Ovary (tissue), 3 donors: ENCODE data around the gene TTLL5.

Experiments used
- CTCF ChIP-seq, 3 donors: fragments of 450-650 bp in 2 of 3; fragments of 200-600 bp in 1 of 3; IDR thresholded peaks; one replicate each; pipeline versions ENCODE4 v1.5.1 to v1.8.0; 2016 to 2022; ENCODE audit warnings: antibody characterized with exemption in 3 of 3, mild to moderate bottlenecking in 1 of 3
- EP300 ChIP-seq: sonication (generic); formaldehyde crosslinking; IDR thresholded peaks from one replicate; pipeline ENCODE4 v1.6.1; 2017; ENCODE audit warnings: antibody characterized with exemption
- donor health status: DM: no; HTN: no; CAD: no.

- TF ChIP-seq EP300: no peak
- TF ChIP-seq CTCF (IDR thresholded peaks at IDR 0.05): no peak
Measured at GRCh38 chr14:75807667-75808360, 146.8 kb downstream of the TTLL5 start.
